GM19035 (cell line): ENCODE data around the gene PHF23.
A peak's percentile ranks its signal among the peaks of the same experiment; 100 is the strongest.
"Not testable (repeated sequence)": the region's sequence is repeated elsewhere in the genome, so short reads cannot be mapped to it uniquely, and the experiment has no call there.

Experiments
- ATAC-seq: cut with Tn5 transposase; IDR thresholded peaks from one replicate; pipeline ENCODE4 v1.9.1; 2021; ENCODE audit not compliant: unreplicated experiment

PHF23 gene

DNA sequence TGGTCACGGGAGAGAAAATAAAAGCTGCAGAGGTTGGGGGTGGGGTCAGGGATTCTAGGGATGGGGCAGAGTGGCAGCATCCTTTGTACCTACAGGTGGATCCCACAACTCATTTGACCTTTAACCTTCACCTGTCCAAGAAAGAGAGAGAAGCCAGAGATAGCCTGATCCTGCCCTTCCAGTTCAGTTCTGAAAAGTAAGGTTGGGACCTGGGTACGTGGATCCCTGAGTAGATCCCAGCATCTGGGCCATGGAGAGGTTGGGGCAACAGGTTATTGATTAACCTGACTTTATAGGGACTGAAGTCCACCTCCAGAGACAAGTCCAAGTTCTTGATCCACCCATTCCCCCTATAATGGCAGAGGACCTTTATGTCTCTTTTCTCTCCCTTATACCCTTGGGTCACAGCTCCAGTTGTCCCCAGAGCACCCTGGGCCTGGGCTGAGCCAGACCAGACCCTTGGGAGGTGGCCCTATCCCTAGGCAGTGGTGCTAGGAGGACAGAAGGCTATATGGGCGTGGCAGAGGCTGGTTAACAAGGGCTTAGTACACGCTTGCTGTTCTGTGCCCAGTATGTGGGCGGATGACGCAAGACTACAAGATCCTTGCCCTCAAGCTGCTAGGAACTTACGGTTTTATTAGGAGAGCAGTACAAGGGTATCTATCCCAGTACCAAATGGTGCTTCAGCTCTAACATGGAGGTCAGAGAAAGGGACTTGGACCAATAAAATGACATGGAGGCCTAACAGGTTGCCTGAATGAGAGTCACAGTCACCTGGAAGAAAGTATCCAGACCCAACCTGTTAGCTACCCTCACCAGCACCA lies 19.7 kb upstream of the PHF23 start:
- ATAC-seq, result no peak

DNA sequence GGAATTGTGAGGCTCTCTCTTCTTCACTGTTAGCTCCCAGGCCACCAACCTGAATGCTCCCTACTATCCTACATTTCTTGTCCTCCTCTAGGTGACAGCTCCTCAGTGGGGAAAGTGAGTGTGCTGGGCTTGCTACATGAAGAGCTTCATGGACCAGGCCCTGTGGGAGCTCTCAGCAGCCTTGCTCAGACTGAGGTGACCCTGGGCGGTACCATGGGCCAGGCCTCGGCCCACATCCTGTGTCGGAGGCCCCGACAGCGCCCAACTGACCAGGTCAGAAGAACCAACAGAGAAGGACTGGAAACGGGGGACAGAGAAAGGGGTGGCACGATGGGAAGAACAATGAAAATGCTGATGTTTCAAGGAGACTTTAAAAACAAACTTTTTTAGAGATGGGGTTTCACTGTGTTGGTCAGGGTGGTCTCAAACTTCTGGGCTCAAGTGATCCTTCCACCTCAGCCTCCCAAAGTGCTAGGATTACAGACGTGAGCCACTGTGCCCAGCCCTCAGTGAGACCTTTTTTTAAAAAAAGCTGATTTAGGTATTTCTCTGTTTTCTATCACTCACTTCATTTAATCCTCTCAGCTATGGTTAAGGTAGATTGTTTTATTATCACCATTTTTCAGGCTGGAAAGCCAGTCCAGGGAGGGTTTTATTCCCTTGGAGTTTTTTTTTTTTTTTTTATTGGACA lies 17.7 kb upstream of the PHF23 start:
- ATAC-seq, result no peak

DNA sequence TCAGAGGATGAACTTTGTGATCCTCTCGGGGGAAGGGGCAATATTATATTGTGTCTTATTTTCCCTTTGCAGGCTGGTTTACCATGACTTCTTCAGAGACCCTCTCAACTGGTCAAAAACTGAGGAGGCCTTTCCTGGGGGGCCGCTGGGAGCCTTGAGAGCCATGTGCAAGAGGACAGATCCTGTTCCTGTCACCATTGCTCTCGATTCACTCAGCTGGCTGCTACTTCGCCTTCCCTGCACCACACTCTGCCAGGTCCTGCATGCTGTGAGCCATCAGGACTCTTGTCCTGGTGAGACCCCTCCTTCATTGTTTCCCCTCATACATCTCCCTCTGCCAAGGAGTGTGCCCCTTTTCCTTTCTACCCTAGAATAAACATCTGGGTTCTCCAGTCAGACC lies 15.3 kb upstream of the PHF23 start:
- no peak for ATAC-seq

DNA sequence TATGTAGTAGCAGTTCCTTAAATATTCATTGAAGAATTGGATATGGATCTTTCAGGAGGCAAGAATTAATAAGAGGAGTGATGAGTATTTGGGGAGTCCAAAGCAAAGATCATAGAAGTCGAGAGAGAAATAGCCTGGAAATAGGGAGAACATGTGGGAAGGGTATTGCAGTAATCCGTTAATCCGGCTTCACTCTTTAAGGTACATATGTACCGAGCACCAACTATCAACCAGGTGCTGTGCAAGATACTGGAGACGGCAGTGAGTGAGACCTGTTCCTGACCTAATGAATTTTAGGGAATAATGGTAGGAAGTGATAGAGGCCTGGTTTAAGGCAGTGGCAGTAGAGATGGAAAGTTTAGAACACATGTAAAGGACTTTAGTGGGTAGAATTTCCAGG lies 13.8 kb upstream of the PHF23 start:
- no peak for ATAC-seq

DNA sequence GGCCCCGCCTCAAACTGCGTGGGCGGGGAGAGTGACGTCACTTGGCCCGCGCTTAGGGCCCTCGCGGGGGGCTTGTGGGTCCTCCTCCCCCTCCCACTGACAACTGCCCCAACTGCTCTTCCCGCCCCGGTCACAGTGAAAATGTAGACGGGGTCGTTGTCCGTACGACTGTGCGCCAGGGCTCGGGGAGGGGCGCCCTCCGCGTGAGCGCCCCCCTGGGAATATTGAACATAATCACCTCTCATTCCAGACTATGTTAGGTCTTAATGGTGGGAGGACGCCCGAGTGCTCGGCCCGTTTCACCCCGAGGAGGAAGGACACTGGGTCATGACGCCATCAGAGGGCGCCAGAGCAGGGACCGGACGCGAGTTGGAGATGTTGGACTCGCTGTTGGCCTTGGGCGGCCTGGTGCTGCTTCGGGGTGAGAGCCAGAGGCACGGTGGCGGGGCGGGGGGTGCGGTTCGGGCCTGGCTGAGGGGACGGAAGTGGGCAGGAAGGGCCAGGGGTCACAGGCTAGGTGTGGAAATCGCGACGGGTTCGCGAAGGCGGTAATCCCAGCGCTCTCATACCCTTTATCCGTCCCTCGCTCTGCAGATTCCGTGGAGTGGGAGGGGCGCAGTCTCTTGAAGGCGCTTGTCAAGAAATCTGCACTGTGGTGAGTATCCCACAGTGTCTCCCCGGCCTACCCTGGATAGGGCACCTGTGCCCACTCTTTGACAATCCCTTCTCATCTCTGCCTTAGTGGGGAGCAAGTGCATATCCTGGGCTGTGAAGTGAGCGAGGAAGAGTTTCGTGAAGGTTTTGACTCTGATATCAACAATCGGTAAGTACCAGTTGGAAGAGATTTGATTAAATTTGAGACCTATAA lies 13.2 kb upstream of the PHF23 start, which contains the start of gene ELP5:
Gene ELP5, plus strand, starts transcription at position 40 of the 868 bp plus-strand sequence. Its CDS starts 336 bp downstream, at position 376.
- peak; percentile 67 for ATAC-seq

DNA sequence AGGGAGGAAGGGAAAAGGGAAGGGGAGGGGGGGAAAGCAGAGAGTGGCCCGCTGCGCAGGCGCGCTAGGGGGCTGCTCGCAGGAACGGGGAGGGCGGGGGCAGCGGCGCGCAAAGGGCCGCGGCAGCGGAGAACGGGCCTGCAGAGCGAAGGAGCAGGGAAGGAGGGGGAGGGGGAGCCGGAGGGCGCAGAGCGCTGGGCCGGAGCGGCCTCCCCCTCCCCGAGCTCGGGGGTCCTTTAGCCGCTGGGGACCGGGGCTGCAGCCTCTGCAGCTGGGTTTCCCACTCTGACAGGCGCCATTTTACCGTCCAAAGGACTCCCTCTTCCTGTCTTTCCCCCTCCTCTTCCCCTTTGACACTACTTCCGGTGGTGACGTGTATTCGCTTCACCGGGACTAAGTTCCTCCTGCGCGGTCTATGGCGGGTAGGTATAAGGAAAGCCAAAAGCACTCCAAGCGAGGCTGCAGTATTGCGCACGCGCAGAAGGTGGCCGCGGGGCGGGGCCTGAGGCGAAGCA lies 12.5 kb upstream of the PHF23 start, which contains the start of gene CTDNEP1:
Gene CTDNEP1, minus strand, starts transcription at position 74 of the 515 bp plus-strand sequence. CDS start 438 bp downstream, outside the sequence.
- peak; percentile 82 for ATAC-seq

DNA sequence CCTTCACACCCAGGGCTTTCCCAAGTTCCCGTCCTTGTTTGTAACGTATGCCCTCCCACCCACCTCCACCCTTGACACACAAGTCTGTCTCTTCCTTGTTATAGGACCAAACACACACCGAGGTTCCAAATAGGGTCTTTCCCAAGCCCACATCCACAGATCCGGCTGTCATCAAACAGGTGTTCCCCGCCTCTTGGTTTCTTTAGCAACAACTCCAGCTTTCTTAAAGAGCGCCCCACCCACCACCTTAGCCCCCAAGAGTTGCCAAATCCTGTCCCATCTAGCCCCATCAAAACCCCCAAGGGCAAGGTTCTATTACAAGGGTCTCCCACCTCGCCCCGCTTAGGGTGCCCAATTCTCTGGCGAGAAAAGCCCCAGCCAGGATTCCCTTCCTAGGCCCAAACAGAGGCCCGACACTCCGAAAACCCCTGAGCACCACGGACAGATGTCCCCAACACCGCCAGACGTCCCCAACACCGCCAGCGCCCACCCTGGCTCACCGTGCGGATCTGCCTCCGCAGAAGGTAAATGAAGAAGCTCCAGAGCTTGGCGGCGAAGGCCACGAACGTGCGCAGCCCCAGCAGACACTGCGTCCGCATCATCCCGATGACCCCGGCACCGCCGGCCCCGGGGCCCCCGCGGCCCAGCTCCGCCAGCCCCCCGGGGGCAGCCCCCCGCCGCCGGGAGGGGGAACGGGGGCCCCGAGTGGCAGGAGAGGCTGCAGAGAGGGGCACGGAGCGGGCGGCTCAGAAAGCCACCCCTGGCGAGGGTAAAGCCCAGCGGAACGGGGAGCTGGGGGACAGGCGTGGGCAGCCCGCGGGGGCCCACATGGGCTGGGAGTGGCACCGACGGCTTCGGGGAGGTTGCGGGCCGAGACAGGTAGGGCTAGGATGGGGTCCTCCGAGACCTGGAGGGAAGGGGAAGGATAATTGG lies 11.7 kb upstream of the PHF23 start:
- ATAC-seq, result no peak

DNA sequence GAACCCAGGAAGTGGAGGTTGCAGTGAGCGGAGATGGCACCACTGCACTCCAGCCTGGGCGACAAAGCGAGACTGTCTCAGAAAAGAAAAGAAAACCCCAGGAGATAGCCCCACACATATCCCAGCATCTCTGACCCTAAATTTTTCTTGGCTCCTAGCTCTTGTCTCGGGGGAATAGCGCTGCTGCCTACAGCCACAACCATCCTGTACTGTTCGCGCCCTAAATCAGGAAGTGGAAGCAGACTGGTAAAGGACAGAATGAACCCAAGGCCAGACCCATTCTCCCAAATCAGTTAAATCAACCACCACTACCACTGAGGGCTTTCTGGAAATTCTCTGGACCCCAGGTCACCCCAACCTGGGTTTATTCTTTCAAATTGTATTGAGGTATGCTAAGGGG lies 10.6 kb upstream of the PHF23 start:
- ATAC-seq, result no peak

DNA sequence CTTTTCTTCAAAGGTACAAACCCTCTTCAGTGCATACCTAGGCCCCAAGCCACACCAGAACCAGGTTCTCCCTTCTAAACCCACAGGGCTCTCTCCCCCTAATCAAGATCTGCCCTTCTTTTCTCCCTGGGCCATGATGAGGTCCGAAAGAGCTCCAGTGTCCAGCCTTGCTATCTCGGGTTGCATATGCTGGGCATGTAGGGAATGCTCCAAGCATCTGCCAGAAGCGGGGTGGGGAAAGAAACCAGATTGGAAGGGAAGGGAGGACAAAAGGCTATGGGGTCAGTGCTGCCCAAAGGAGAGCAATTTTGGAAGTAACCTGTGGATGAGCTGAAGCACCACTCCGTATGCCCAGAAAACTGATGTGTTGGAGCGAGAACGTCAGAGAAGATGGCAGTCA lies 10.0 kb upstream of the PHF23 start:
- ATAC-seq, result no peak

DNA sequence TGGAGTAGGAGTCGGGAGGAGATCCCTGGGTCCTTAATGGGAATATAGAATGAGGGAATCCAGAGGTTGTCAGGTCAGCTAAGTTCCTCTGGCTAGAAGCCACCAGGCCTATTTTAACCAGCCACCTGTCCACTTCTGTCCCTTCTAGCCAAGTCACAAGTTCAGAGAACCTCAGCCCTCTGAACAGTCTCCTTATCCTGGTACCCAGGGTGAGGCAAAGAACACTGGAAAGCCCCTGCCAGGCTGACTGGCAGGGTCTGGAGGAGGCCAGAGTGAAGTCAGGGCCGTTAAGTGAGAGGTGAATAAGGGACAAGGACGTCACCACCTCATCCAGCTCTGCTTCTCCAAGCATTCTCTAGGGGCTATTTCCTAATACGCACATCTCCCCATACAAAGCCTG lies 9.5 kb upstream of the PHF23 start:
- no peak for ATAC-seq

DNA sequence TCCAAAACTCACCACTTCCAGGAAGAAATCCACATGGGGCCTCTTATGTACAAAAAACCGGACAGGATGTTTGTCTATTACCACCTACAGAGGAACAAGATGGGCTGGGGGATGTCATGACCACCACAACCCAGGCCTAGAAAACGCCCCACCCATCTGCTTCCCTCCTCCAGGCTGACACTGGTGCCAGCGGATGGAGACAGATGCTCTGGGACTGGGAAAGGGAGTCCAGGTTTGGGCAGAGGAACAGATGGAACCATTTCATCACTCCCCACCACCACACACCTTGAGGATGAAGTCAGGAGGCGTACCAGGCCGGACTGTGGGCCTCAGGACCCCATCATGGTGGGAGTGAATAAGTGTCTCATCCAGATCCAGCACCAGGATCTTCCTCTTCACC lies 7.5 kb upstream of the PHF23 start:
- no peak for ATAC-seq

DNA sequence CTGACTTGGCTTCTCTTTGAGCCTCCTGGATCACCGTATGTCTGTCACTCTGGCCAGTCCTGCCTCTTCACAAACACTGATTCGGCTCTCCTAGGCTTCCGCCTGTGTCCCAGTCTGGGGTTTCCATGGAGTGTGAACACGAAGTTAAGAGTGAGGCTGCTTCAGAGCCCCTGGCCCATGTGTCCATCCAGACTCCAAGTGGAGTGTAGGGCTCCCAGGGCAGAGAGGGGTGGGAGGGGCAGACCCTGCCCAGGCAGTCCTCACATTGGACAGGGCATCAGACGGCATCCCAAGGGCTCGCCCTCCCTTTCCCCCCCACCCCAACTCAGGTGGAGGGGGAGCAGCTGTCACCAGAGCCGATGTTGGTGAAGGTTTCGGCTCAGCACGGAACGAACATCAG lies 4.6 kb upstream of the PHF23 start:
- not testable (repeated sequence) for ATAC-seq

DNA sequence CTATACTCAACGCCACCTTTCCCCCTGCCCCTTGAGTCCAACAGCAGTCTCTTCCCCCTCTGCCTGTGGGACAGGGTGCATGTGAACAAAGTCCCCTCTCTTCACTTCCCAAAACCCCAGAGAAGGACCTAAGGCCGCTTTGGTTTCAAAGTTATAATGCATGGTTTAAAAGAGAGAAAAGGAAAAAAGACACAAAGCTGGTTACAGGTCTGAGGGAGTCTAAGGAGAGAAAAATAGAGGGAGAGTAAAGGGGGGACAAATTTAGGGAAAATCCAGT lies 4.1 kb upstream of the PHF23 start:
- ATAC-seq, result no peak

DNA sequence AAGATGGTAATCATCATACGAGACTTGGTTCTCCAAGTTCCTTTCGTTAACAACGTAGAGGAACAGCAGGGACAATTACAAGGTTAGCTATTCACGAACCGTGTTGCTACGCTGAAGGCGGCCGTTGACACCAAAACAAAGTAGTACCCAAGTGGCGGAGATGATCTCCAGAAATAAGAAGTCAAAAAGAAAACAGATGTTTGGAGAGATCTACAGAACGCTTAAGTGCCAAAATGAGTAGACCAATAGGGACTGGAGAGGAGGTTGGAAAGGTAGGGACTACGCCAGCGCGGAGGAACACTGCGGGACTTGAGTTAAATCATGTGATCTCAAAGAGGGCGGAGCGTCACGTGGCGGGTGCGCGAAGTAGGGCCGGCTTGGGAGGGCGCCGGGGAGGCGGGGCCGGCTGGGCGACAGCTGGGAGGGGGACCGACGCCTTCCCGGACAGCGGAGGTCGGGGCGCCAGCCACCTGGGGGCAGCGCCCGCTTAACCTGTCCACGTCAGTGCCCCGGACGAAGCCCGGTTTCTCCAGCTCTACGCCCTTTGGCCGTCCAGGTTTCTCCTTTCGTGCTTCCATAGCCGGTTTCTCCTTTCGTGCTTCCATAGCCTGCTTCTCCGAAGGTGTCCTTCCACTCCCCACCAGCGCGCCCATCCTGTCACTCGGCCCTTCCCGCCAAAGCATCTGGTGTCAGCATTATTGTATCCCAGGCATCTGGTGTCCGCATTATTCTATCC lies 3.6 kb upstream of the PHF23 start:
- ATAC-seq, result peak; percentile 44

DNA sequence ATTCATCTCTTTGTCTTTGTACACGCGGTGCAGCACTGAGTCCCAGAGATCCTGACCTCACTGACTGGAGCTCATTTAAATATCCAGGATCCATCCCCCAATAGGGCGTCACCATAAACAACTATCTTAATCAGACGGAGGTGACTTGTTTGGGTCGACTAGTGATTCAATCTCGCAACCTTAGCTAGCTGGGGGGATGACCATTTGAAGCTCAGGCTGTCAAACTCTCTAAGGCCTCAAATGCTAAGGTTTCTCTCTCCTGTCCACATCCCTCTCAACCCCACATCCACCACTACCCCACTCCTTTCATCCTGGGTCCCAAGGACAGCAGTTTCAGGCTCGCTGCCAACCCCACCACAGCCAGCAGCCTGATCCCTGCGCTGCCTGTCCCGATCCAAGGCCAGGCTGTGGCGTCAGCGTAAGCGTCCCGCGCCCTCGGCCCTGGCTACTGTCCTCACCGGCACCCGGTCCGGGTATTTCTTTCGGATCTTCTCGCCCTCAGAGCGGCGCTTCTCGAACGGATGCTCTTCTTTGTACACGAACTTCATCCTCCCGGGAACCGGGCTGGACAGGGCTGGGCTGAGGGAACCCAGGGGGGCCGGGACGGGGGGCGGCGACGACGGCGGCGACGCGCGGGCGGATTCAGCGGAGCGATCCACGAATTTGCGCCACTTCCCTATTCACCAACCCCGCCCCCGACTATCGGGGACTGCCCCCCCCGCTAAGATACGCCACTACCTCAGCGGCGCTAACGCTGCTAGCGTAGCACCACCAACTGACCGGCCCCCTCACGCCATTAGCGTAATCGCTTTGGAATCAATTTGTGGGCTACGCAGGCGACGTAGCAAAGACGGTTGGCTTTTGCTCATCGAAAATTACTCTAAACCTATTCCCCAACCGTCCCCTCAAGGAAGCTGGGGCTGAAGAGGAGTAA lies 2.8 kb upstream of the PHF23 start, which contains the start of gene GABARAP:
Gene GABARAP, minus strand, starts transcription at position 667 of the 934 bp plus-strand sequence. Its CDS starts 119 bp downstream, at position 548.
- ATAC-seq, result peak; percentile 43

DNA sequence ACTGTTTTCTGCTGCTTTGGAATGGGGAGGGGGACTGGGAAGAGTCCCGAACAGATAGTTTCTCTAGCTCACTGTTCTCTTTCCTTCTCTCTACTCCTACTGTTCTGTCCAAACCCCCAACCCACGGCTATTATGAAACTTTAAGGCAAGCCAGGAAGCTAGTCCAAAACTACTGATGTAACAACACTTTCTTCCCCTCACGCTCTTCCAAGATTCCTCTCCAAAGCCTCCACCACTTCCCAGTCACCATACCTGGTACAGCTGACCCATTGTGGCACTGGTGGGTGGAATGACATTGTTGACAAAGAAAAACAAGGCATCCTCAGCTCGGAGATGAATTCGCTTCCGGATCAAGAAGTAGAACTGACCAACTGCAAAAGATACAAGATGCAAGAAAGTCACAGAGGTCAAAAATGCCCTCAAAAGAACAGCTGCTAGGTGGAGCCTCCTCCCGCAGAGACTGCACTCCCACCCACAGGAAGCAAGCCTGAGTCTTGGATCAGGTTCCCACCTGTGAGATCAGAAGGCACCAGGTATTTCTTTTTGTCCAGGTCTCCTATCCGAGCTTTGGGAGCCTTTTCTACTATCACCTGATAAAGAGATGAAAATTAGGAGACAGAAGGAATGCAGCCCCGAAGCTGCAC lies 2.0 kb upstream of the PHF23 start:
- ATAC-seq, result no peak

DNA sequence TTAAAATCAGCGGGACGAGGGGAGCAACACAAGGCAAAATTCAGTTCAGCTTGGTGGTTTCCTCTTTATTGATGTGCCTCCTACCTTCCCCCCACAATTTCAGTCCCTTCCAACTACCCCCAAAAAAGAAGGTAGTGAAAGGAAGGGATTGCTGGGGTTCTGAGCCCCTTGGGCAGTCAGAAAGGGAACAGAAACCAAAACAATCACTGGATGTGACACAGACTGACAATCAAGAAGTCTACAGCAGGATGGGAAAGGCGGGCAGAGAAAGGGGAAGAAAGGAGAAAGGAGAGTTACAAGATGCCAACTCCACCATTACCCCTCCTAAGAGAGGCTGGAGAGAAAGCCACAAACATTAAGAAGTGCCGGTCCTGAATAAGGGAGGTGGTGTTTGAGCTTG lies 1.1 kb upstream of the PHF23 start:
- no peak for ATAC-seq
